Measurements from ENCODE around the gene ADGRD1.
A peak's percentile ranks its signal among the peaks of the same experiment; 100 is the strongest.
"Not testable (repeated sequence)": the region's sequence is repeated elsewhere in the genome, so short reads cannot be mapped to it uniquely, and the experiment has no call there.

The ADGRD1 gene

DNA sequence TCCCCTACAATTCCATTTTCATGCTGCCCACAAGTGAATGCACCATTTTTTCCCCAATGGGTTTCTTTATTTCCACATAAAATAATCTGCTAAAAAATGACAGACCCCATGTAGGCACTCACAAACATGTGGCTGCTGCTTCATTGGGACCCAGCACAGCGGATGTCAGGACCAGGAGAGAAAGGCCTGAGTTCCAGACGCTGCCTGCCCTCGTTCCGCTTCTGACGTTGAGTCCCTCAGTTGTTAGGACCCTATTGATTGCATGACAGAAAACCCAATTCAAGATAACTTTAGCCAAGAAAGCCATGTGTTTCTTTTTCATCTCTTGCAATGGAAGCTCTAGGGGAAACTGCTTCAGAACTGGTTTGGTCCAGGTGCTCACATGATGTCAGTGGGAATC is 34.6 kb downstream of the ADGRD1 start:
- no peak for DNase-seq

DNA sequence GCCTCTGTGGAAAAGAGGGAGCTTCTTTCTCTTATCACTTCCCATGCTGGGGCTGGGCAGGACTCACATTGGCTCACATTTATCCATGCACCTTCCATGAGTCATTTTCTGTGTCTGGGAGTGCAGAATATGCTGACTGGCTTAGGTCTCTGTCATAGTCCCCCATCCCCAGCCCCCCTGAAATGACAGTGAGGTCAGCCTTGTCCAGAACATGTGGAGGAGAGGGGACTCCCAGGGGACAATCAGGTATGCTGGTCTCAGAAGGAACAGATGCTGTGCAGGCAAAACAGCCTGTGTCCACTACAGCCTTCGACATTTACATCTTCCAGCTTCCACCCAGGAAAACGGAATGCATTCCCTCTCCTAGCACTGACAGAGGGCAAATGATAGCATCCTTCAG is 35.0 kb downstream of the ADGRD1 start:
- peak; percentile 70 for DNase-seq

DNA sequence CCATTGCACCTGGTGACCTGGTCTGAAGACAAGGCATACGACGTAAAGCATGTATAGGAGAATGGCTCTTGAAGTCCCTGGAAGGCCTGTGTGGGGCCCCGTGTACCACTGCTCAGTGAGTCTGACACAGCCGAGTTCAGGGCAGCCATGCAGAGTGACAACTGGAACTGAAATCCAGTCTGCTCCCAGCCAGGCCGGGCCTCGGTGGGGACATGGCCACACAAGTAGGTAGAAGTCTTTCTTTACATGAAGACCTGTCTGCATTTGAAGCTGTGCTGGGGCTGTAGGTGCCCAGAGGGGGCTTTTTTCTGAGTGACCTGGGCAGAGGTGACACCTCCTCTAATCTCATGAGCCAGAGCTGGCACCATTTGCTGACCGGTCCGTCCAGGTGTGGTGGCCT is 35.7 kb downstream of the ADGRD1 start:
- DNase-seq: no peak

DNA sequence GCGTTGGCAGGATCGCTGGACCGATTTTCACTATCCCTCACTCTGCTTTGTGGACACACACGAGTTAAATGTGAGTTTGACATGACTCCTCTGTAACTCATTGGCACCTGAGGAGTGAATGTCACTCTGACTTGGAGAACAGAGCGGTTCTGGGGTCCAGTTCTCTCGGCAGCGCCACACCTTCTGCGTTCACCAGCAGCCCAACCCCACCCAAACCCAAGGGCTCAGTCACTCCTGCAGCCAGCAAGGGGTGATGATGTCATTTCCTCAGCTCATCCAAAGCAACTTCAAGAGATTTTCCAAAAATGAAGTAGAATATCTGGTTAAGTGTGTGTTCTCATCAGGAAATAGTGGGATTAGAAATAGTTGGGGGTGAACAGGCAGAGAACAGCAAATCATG is 36.3 kb downstream of the ADGRD1 start:
- DNase-seq: no peak

DNA sequence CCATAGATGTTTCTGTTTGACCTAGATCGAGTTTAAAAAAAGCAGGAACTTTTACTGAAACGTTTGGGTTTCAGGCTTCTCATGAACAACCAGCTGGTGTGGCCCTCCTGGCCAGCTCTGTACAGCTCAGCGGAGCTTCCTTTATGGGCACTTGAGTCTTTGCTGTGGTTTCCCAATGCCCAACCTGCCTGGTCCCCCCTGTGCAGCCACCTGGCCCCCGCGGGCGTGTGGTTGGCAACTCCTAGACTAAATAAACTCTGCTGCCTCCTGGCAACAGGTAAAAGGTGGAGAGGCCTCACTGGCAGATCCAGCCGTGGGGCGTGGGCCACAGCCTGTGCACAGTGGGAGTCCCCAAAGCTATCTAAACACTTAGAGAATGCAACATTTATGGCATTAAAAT is 38.7 kb downstream of the ADGRD1 start:
- DNase-seq: no peak

DNA sequence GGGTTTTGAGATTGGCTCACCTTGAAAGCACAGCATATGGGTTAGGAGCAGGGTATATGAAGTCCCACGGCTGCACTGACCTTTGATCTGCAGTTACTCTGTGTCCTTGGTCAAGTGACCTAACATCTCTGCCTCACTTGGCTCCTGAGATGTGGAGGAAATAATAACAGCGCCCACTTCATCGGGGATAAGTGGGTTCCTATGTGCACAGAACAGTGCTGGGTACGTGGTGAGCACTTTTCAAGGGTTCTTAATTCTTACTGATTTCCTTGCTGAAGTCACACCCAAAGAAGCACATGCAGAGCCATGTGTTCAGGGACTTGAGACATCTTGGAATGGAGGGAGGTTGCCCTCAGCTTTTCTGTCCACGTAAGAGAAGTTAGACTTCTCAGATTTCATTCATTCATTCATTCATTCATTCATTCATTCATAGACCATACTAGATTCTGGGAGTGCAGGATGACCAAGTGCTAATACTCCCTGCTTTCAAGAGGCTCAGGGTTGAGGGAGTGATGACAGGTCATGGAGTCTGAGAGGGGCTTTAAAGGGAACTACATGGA is 39.4 kb downstream of the ADGRD1 start:
- DNase-seq: no peak

DNA sequence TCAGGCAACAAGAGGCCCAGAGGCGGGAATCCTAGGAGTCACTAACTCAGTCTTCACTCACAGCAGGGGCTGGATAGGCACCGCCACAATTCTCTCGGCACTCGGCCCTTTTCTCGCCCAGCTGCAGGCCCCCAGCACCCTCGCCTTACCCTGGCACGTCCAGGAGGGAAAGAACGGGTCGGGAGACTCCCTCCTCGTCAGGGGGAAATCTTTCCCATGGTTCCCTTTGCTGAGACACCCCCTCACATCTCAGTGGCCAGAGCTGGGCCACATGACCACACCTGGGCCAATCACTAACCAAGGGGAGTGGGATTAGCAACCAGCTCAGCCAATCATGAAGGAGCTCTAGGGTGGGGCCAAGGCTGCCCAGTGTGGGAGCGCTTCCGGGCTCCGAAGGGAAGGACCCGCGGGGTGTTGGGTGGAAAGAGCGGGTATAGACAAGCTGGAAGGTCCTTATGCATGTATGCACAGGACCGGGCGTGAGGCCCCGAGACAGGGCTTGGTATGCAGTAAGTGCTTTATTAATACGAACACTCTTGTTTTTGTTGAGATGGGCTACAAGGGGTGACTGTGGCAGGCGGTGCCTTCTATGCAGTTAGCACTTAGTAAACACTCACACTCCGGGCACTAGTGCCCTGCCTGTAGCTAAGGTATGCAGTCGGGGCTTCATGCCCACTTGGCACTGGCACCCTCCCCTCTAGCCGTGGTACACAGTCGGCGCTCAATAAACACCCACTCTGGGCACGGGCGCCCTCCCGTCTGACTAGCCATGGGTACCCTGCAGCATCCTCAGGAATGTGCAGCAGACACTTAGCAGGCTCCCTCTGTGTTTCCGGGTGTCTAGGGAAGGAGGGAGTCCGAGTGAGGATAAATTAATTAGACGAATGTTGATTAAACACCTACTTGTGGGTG is 40.3 kb downstream of the ADGRD1 start:
- DNase-seq: no peak

DNA sequence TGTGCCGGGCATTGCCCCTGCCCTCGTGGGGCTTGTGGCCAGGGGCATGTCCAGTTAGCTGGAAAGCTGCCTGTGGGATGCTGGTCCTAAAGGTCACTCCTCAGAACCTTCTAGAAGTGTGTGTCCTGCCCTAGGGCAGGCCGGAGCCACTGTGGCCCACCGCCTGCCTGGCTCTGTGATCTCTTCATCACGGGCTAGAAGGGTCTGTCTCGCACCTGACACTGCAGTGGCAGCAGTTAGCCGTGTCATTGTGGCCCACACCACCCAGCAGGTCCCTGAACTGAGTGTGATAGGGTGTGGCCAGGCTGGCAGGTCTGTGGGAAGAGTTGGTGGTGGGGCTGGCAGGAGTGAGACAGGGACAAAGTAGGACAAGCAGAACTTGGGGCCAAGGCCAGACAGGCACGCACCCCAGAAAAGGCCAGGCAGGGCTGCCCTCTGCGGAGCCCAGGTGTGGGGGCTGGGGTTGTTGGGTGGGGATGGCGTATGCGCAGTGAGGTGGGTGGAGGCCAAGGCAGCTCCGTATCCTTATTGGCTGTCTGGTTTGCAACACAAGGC is 41.2 kb downstream of the ADGRD1 start:
- DNase-seq: no peak

DNA sequence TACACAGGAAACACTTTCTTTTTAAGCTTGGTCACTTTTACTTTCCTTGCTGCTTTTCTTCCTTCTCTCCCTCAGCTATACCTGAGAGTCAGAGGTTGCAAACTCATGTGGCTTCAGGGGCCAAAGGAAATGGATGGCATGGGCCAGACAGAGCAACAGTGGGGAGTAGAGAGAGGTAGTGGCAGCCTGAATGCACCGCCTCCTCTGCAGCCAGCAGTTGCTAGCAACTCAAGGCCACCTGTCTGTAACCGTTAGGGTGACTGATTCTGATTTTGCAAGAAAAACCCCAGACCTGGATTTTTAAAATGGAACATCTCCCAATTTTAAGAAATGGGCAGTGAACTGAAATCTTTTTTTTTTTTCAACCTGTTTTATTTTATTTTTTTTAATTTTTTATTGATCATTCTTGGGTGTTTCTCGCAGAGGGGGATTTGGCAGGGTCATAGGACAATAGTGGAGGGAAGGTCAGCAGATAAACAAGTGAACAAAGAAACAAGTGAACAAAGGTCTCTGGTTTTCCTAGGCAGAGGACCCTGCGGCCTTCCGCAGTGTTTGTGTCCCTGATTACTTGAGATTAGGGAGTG is 41.8 kb downstream of the ADGRD1 start:
- DNase-seq: not testable (repeated sequence)

DNA sequence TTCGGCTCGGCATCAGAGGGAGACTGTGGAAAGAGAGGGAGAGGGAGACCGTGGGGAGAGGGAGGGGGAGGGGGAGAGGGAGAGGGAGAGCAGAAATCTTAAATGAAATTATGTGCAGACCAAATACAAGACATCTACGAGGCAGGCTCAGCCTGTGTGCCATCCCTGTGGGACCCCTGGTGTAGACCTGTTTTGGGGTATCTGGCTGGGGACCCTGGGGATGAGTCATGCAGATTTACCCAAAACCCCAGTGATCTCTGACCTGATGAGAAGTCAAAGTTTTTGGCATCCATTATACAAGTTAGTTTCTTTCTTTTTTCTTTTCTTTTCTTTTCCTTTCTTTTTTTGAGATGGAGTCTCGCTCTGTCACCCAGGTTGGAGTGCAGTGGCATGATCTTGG is 44.4 kb downstream of the ADGRD1 start:
- DNase-seq: no peak

DNA sequence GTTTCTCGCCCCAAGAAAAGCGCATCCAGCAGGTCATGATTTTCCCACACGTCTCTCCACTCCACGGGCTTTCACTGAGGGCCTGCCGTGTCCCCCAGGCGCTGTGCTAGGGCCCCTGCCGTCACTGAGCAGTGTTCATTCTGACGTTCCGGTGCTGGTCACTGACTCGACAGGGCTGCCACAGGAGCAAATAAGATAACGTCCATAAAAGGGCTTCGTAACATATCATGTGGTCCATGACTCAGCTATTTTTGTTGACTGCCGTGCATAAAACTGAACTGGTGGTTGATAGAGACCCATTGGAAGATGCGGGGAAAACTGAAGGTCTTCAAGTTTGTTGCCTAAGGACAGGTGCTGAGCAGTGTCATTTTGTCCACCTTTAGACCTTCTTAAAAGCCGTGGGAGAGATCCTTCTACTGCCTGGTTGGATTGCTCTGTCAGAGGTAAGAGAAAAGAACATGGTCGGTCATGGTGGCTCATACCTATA is 46.3 kb downstream of the ADGRD1 start:
- no peak for DNase-seq

DNA sequence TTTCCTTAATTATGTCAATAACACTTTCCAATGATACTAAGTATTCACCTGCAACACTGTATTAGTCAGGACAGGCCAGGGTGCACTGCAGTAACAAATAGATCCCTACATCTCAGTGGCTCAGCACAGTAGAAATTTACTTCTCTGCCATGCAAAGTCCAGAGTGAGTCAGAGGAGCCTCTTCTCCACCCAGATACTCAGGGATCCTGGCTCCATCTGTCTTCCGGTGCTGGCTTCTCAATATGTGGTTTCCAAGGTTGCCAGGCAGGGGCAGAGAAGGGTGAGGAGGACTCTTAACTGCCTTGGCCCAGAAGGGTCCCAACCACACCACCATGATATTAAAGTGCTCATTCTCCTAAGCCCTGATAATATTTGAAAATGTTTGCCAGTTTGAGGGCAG is 47.8 kb downstream of the ADGRD1 start:
- no peak for DNase-seq

DNA sequence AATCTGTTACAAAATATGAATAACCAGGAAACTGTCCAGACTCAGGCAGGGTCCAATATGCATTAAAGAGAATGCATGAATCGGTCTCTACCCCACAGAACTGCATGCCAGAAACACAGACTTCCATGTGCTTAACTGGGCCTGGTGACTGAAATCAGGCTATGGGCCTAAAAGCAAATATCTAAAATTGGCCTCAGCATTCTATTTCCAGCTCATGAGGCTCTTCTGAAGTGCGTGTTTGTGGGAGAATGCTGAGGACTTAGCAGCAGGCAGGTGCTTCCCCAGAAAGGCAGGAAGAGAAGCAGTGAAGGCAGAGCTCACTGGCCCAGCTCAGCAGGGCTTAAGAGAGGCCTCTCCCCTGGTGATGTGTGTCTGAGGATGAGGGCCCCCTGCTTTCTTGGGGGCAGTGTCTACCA is 48.5 kb downstream of the ADGRD1 start:
- no peak for DNase-seq

DNA sequence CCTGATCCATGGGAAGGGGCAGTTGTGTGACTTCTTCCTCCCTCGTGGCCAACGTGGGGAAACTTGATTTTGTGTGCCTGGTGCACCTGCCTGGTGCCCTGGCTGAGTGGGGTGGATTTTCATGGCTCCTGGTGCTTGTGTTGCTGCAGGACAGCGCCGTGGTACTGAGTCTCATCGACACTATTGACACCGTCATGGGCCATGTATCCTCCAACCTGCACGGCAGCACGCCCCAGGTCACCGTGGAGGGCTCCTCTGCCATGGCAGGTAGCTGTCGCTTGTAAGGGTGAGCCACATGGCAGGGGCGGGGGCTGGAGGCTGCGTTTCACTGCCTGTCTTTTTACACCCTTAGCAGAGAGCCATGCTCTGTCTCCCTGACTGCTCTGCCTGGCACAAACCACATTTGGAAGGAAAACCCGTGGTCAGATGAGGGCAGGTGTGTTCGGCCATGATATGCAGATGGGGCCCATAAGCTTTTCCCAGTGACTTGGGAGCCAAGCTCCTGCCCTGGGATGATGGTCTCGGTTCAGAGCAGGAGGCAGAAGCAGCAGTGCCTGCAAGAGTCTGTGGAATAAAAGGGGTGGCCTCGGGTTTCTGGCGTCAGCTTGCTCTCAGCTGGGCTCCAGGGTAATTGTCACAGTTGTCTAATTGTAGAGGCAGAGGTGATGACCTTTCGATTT is 49.5 kb downstream of the ADGRD1 start:
- no peak for DNase-seq

DNA sequence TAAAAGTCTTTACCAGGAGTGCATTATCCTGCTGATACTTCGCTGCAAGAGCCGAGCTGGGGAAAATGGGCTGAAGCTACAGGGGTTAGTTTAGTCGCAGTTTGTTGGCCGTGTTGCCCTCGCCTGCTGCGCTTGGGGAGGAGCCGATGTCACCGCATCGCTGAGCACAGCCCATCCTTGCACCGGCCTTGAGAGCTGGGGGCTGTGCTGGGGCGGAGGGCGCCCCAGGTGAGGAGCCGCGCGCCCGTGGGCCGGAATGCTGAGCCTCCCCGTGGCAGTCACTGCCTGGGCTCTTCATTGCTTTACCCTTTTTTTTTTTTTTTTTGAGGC is 50.0 kb downstream of the ADGRD1 start:
- peak; percentile 77 for DNase-seq

DNA sequence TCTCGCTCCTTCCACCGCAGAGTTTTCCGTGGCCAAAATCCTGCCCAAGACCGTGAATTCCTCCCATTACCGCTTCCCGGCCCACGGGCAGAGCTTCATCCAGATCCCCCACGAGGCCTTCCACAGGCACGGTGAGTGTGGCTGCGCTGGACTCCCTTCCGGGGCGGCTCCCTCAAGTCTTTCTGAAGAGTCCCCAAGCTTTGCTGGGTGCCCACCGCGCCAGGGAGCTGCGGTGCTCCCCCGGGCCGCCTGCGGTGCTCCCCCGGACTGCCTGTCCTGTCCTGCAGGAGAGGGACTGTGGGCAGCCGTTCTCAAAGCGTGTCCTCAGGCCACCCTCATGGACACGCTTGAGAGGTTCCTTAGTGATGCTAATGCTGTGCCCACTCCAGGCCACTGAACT is 50.5 kb downstream of the ADGRD1 start:
- no peak for DNase-seq

DNA sequence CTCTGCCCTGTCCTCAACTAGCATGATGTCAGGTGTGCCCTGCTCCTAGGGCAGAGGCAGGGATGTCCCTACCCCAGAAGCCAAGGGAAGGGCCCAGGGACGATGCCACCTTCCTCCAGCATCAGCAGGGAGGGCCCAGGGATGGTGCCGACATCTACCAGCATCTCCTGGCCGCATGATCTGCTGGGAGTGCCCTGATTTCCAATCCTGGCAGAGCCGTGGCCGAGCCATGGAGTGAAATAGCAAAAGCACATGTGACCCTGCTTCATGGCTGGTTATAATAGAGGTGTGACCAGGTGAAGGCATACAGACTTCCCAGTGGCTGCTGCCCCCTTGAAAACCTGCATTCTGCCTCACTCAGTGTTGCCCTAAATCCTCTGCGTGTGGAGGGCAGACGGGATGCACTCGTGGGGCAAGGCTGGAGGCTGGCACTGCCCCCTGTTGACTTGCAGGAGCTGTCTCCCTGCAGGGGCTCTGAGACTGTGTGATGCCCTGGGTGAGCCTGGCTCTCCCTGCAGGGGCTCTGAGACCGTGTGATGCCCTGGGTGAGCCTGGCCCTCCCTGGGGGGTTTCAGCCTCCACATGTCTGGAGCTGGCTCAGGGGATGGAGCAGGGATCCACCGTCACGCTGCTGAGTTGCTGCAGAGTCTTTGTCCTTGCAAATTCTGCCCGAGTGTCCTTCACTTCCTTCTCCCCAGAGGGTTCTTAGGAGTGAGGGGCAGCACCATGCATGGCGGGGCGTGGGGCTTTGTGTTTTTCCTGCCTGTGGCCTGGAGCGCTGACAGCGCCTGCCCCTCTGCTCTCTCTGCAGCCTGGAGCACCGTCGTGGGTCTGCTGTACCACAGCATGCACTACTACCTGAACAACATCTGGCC is 51.7 kb downstream of the ADGRD1 start:
- DNase-seq: no peak

DNA sequence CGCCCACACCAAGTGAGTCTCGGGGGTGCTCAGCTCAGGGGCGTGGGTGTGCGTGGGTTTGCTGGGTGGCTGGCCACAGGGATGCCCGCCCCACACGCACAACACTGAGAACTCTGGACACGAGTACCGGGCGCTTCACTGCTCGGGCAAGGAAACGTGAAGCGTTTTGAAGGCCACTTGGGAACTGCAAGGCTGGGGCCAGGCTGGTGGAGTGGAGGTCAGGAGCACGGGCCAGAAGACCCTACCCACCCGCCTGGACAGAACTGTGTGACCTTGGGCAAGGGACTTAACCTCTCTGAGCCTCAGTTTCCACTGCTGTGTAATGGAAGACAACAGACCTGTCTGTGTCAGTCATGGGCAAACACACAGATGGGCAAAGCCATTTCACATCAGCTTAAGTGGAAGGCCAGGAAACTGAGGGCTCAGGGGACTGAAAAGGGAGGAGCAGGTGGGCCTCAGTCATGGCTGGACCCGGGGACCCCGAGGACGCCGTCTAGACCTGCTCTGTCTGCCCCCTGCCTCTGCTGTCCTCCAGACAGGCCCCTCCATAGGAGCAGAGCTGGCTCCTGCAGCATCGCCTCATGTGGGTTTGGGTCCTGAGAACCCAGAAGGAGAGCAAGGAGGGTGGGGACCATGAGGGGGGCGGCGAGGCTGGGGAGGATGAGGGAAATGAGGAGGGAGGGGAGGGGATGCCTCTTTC is 52.5 kb downstream of the ADGRD1 start:
- DNase-seq: no peak

DNA sequence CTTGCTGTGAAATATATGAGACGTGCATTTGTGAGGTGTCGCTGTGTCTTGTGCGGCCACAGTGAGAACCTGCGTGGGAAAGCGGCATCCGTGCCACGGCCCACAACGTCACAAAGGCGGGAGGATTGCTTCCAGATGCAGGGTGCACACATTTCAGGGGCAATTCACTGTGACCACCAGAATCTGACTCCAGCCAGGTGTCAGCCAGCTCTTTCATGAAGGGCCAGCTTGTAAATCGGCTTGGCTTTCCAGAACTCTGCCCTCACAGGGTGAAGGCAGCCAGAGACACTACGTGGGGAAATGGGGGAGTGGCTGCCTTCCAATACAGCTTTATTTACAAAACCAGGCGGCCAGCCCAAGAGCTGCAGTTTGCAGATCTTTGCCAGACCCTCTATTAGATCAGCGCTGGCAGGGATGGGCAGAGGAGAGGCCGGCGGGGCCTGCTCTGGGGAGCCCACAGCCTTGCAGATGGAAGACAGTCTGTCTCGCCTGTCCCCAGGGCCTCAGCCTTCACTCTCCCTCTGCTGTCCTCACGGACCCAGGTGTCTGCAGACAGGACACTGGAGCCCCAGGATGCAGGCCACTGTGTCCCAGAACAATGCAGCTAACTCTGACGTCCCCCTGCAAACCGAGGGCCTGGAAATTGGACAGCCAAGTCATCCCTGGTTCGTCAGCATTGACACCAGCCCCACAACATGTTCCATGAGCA is 53.5 kb downstream of the ADGRD1 start:
- no peak for DNase-seq

DNA sequence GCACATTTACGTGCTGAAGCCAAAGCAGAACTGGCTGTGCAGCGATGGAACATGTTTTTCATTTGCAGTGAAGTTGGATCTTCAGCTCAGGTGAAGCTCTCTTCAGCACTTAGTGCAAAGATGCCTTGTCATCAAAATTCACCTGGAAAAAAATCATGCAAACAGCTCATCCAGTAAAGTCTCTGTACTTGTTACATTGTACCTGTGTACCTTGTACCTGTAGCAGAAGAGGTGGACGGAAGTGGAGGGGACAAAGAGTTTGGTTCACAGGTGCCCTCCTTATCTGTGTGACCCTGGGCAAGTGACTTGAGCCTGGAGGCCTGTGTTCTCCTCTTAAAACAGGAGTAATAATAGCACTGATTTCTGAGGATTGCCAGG is 54.0 kb downstream of the ADGRD1 start:
- DNase-seq: no peak
